GM23248 (cell line): Measurements from ENCODE around the gene EVI5L.

Experiments
- EZH2 ChIP-seq: fragments of 200-600 bp; sonication (generic); IDR thresholded peaks from 2 replicates; pipeline ENCODE4 v1.6.1; 2018; ENCODE audit warnings: antibody characterized with exemption, mild to moderate bottlenecking; ENCODE audit not compliant: insufficient read depth, poor library complexity, severe bottlenecking
- EZH2phosphoT487 ChIP-seq: fragments of 200-600 bp; sonication (generic); IDR thresholded peaks from 2 replicates; pipeline ENCODE4 v1.6.1; 2018; ENCODE audit warnings: antibody characterized with exemption, moderate library complexity, mild to moderate bottlenecking, low read depth; ENCODE audit not compliant: insufficient read depth

GRCh38 chr19:7894612-7895309 is 64.7 kb downstream of the EVI5L start:
- TF ChIP-seq EZH2 (no peak), EZH2phosphoT487 (no peak)
